HG02759 (cell line): ENCODE measurements around the gene ABHD16A.

Experiments used
- ATAC-seq: cut with Tn5 transposase; IDR thresholded peaks from one replicate; pipeline ENCODE4 v1.9.1; 2021; ENCODE audit warnings: mild to moderate bottlenecking, moderate library complexity; ENCODE audit not compliant: unreplicated experiment

Gene ABHD16A

GRCh38 chr6:31663126-31663960, 39.8 kb downstream of the ABHD16A start:
- no peak for ATAC-seq

GRCh38 chr6:31662124-31662723, 40.9 kb downstream of the ABHD16A start:
- no peak for ATAC-seq

- ATAC-seq = no peak
Measured at GRCh38 chr6:31661262-31662123, 41.6 kb downstream of the ABHD16A start.

- ATAC-seq = peak; percentile 53
Measured at GRCh38 chr6:31660381-31661261, 42.5 kb downstream of the ABHD16A start, which contains the start of gene C6orf47. C6orf47 (minus strand) TSS chr6:31660778; CDS start chr6:31659947, 831 bp downstream.

- no peak for ATAC-seq
Measured at GRCh38 chr6:31659649-31660380, 43.3 kb downstream of the ABHD16A start.

- ATAC-seq = no peak
Measured at GRCh38 chr6:31658983-31659648, 44.0 kb downstream of the ABHD16A start.

GRCh38 chr6:31658158-31658688, 44.9 kb downstream of the ABHD16A start:
- ATAC-seq = no peak

- no peak for ATAC-seq
Measured at GRCh38 chr6:31657406-31658157, 45.5 kb downstream of the ABHD16A start.

GRCh38 chr6:31655349-31656237, 47.5 kb downstream of the ABHD16A start, which contains the start of gene APOM:
APOM (plus strand) TSS chr6:31655894; CDS start chr6:31655967, 73 bp downstream.
- no peak for ATAC-seq

GRCh38 chr6:31654574-31655348, 48.4 kb downstream of the ABHD16A start:
- no peak for ATAC-seq

- ATAC-seq = peak; percentile 65
Measured at GRCh38 chr6:31652925-31653724, 50.0 kb downstream of the ABHD16A start.

GRCh38 chr6:31651602-31652191, 51.4 kb downstream of the ABHD16A start:
- peak; percentile 19 for ATAC-seq

GRCh38 chr6:31645325-31645724, 57.8 kb downstream of the ABHD16A start:
- no peak for ATAC-seq

- no peak for ATAC-seq
Measured at GRCh38 chr6:31643818-31644454, 59.2 kb downstream of the ABHD16A start.
